Right lobe of liver (tissue), 4 donors: Measurements from ENCODE around the gene SLC2A8.

Source experiments
- POLR2A ChIP-seq: fragments of 450-650 bp; IDR thresholded peaks from one replicate; pipeline ENCODE4 v1.6.1; 2017; ENCODE audit warnings: antibody characterized with exemption, mild to moderate bottlenecking
- TF ChIP-seq, protein P1 (sequence below), 4 donors: fragments of 200-600 bp in 3 of 4; fragments of 450-650 bp in 1 of 4; IDR thresholded peaks; one replicate each; pipeline versions ENCODE4 v1.5.1 to v1.8.0; 2016 to 2022; ENCODE audit warnings: antibody characterized with exemption in 4 of 4, mild to moderate bottlenecking in 2 of 4
- donor health status: DM: no; HTN: no; CAD: no.
- donor health status: DM: no; HTN: no; CAD: no.
- donor health status: DM: no; HTN: yes; CAD: no.

DNA sequence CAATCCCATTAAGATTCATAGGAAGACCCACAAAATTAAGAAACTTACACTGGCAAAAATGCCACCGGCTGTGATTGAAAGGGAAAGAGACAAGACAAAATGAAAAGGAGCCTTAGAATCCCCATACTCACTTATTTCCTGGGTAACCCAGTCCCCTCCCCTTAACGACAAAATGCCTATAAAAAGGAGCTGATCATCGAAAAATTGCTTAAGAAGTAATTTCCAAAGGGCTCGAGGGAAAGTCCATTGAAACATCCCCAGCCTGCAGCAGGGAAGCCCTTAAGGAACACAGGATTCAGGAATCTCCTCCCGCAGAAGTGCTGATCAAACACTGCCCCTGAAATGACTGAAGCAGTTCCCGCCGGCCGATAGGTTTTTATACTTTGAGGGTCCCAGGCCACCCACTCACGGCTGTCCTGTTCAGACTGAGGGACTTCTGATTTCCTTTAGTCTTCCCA is 26.5 kb downstream of the SLC2A8 start:
- no peak for TF ChIP-seq POLR2A
- TF ChIP-seq, protein P1, sequence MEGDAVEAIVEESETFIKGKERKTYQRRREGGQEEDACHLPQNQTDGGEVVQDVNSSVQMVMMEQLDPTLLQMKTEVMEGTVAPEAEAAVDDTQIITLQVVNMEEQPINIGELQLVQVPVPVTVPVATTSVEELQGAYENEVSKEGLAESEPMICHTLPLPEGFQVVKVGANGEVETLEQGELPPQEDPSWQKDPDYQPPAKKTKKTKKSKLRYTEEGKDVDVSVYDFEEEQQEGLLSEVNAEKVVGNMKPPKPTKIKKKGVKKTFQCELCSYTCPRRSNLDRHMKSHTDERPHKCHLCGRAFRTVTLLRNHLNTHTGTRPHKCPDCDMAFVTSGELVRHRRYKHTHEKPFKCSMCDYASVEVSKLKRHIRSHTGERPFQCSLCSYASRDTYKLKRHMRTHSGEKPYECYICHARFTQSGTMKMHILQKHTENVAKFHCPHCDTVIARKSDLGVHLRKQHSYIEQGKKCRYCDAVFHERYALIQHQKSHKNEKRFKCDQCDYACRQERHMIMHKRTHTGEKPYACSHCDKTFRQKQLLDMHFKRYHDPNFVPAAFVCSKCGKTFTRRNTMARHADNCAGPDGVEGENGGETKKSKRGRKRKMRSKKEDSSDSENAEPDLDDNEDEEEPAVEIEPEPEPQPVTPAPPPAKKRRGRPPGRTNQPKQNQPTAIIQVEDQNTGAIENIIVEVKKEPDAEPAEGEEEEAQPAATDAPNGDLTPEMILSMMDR (IDR thresholded peaks at IDR 0.05), result no peak
